Colonic mucosa (tissue), 4 donors: ENCODE data around the gene SLC38A5. TPM values are rescaled to one million over a fixed set of nuclear protein-coding genes. Genes with fewer than 3 reads are reported as not detected.
"Not testable (repeated sequence)": the region's sequence is repeated elsewhere in the genome, so short reads cannot be mapped to it uniquely, and the experiment has no call there.

Source experiments
- DNase-seq: peaks from one replicate; pipeline ENCODE4 v3.0.0-alpha.2; 2020
- H3K27ac ChIP-seq: fragments of 200-600 bp; one replicate; pipeline ENCODE4 v1.8.0; 2021
- H3K27me3 ChIP-seq: fragments of 200-600 bp; one replicate; pipeline ENCODE4 v1.8.0; 2021
- H3K36me3 ChIP-seq: fragments of 200-600 bp; one replicate; pipeline ENCODE4 v1.8.0; 2021
- H3K4me1 ChIP-seq: fragments of 200-600 bp; one replicate; pipeline ENCODE4 v1.8.0; 2021; ENCODE audit warnings: mild to moderate bottlenecking
- H3K4me3 ChIP-seq: fragments of 200-600 bp; one replicate; pipeline ENCODE4 v1.8.0; 2021
- H3K9ac ChIP-seq, 2 donors: one replicate each; pipeline ENCODE4 v1.7.0; 2013; ENCODE audit warnings: control low read depth in 2 of 2, low read depth in 2 of 2, low read length in 2 of 2
- H3K9me3 ChIP-seq: fragments of 200-600 bp; one replicate; pipeline ENCODE4 v1.8.0; 2021
- intact Hi-C: fragments of 100-400 bp; cut with DNase I; formaldehyde crosslinking; loops from one replicate; pipeline ENCODE4 v1.14.1; 2022
- total RNA-seq, 2 donors: library from RNA; stranded (reverse); fragmentation: NEBNext Ultra II Directional in 1 of 2; extraction: Animal tissue kit (Norgen Biotek cat#: 25700) in 1 of 2; gene quantifications; one replicate each; pipeline ENCODE4 v1.2.1, GENCODE V29; 2021
- donor health status: healthy.
- donor health status: DM: no; HTN: no; CAD: no.
- donor health status: DM: no; HTN: no; CAD: no.

Gene SLC38A5
- total RNA-seq, 2 donors from 2014 or later = 18.8 to 89.3 TPM

GRCh38 chrX:48411860-48412259 is 58.2 kb downstream of the SLC38A5 start, which contains the start of gene SSX4B:
TSS of gene SSX4B (minus strand) at chrX:48411960. CDS start at chrX:48411372, 588 bp downstream.
- intact Hi-C loops, H3K9ac ChIP-seq, H3K27ac ChIP-seq, DNase-seq, H3K9me3 ChIP-seq, H3K36me3 ChIP-seq, H3K27me3 ChIP-seq, H3K4me3 ChIP-seq, H3K4me1 ChIP-seq: not testable (repeated sequence)

Other genes starting within 250 kb of the SLC38A5 start
- under 1 TPM in 1 of 2 donors, not detected in 1; 0.32 TPM for gene SSX1, start 214.9 kb downstream of the SLC38A5 start, total RNA-seq
- gene SSX3, start 113.6 kb downstream of the SLC38A5 start, total RNA-seq = not detected
- gene SSX4, start 86.7 kb downstream of the SLC38A5 start, total RNA-seq = not detected
- not detected for gene SSX4B, start 58.3 kb downstream of the SLC38A5 start, total RNA-seq
- gene FTSJ1, start 5.9 kb upstream of the SLC38A5 start, total RNA-seq = 10 to 100 TPM; 18.0 to 38.7 TPM
- 1 to 10 TPM; 3.6 to 5.3 TPM for gene PORCN, start 38.7 kb upstream of the SLC38A5 start, total RNA-seq
- gene EBP, start 51.5 kb upstream of the SLC38A5 start, total RNA-seq = 100 to 1,000 TPM; 225 to 271 TPM
- gene TBC1D25, start 69.5 kb upstream of the SLC38A5 start, total RNA-seq = 10 to 100 TPM in 1 of 2 donors, 1 to 10 TPM in 1; 8.1 to 11.6 TPM
- gene RBM3, start 104.2 kb upstream of the SLC38A5 start, total RNA-seq = 100 to 1,000 TPM in 1 of 2 donors, 10 to 100 TPM in 1; 92.1 to 175 TPM
- gene WDR13, start 127.2 kb upstream of the SLC38A5 start, total RNA-seq = 100 to 1,000 TPM in 1 of 2 donors, 10 to 100 TPM in 1; 90.4 to 121 TPM
- 1 to 10 TPM; 3.0 to 4.9 TPM for gene WAS, start 213.5 kb upstream of the SLC38A5 start, total RNA-seq
- 10 to 100 TPM in 1 of 2 donors, 1 to 10 TPM in 1; 4.8 to 16.8 TPM for gene SUV39H1, start 226.5 kb upstream of the SLC38A5 start, total RNA-seq